Osteocyte (in vitro differentiated cells): ENCODE measurements around the gene C1orf50. TPM values are rescaled to one million over a fixed set of nuclear protein-coding genes. Genes with fewer than 3 reads are reported as not detected.

Experiments used
- DNase-seq: peaks from one replicate; pipeline ENCODE4 v3.0.0; 2021; ENCODE audit warnings: mixed read lengths; ENCODE audit not compliant: unreplicated experiment; ENCODE audit errors: extremely low spot score
- H3K27ac Mint-ChIP-seq: one replicate; pipeline ENCODE4 v1.8.0; 2021; ENCODE audit warnings: mild to moderate bottlenecking, mixed read lengths; ENCODE audit not compliant: unreplicated experiment
- H3K27me3 Mint-ChIP-seq: one replicate; pipeline ENCODE4 v1.8.0; 2021; ENCODE audit warnings: mixed read lengths; ENCODE audit not compliant: unreplicated experiment
- H3K36me3 Mint-ChIP-seq: one replicate; pipeline ENCODE4 v1.8.0; 2021; ENCODE audit warnings: mixed read lengths; ENCODE audit not compliant: unreplicated experiment
- H3K4me1 Mint-ChIP-seq: one replicate; pipeline ENCODE4 v1.8.0; 2021; ENCODE audit warnings: mixed read lengths; ENCODE audit not compliant: unreplicated experiment
- H3K4me3 Mint-ChIP-seq: one replicate; pipeline ENCODE4 v1.8.0; 2021; ENCODE audit warnings: mild to moderate bottlenecking, moderate library complexity, mixed read lengths; ENCODE audit not compliant: unreplicated experiment
- H3K9me3 Mint-ChIP-seq: one replicate; pipeline ENCODE4 v1.8.0; 2021; ENCODE audit warnings: mixed read lengths; ENCODE audit not compliant: unreplicated experiment
- total RNA-seq: library from RNA; stranded (reverse); gene quantifications from 2 replicates; pipeline ENCODE4 v1.2.1, GENCODE V29; 2021
- TF ChIP-seq, protein P1 (sequence below): fragments of 200-600 bp; sonication (generic); IDR thresholded peaks from 2 replicates; pipeline ENCODE4 v1.5.0; 2021; ENCODE audit warnings: antibody characterized with exemption, mild to moderate bottlenecking, moderate library complexity

The C1orf50 gene
- total RNA-seq, 1 donor from 2014 or later = 5.6 TPM

DNA sequence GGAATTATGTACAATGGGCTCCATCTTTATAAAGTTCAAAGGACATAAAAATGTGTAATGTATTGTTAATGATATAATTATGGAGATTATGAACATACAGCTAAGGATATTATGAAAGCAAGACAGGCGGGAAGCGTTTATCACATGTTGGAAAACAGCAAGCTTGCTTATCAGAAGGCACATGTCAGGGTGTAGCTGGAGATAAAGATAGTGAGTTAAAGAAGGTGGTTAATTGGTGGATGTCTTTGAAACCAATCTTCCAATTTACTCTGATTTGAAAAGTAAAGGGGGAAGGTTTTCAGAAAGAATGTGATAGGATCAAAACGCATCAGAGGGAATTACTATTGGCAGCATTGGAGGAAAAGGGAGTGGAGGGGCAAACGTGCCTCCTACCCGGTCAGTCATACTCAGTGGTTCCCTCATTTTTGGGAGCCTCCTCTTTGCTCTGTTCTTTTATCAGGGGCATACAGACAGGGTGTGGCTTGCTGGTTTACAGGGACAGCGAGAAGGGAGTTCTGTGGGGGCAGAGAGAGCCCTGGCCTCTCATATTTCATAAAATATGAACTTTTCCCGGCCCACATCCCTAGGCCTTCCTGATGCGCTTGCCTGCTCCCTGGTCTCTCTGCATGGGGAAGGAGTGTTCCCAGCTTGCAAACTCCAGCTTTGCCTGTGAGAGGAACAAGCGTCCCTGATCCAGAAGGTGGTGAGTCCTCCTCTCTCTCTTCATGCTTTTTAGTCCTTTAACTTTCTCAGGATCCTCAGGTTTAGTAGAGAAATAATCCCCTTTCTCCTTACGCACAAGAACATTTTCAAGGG, 58.2 kb downstream of the C1orf50 start:
- no peaks in the 10 kb centered on the region for H3K27me3 Mint-ChIP-seq
- no peak overlapping the region for H3K4me3 Mint-ChIP-seq
- no peaks in the 10 kb centered on the region for H3K36me3 Mint-ChIP-seq
- peaks cover 18% of the 10 kb centered on the region for H3K4me1 Mint-ChIP-seq
- TF ChIP-seq, protein P1, sequence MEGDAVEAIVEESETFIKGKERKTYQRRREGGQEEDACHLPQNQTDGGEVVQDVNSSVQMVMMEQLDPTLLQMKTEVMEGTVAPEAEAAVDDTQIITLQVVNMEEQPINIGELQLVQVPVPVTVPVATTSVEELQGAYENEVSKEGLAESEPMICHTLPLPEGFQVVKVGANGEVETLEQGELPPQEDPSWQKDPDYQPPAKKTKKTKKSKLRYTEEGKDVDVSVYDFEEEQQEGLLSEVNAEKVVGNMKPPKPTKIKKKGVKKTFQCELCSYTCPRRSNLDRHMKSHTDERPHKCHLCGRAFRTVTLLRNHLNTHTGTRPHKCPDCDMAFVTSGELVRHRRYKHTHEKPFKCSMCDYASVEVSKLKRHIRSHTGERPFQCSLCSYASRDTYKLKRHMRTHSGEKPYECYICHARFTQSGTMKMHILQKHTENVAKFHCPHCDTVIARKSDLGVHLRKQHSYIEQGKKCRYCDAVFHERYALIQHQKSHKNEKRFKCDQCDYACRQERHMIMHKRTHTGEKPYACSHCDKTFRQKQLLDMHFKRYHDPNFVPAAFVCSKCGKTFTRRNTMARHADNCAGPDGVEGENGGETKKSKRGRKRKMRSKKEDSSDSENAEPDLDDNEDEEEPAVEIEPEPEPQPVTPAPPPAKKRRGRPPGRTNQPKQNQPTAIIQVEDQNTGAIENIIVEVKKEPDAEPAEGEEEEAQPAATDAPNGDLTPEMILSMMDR = no peak
- no peaks in the 10 kb centered on the region for H3K9me3 Mint-ChIP-seq
- no peak overlapping the region for H3K27ac Mint-ChIP-seq
- no peak for DNase-seq

Other genes with a start within 250 kb of the C1orf50 start
- 26.7 and 30.2 TPM in 2 replicates for gene PPIH, start 108.8 kb upstream of the C1orf50 start, total RNA-seq
- 529 and 538 TPM in 2 replicates for gene YBX1, start 84.8 kb upstream of the C1orf50 start, total RNA-seq
- not detected in 2 replicates for gene CLDN19, start 27.0 kb upstream of the C1orf50 start, total RNA-seq
- gene P3H1, start 221 bp upstream of the C1orf50 start, total RNA-seq = 210 and 221 TPM in 2 replicates
- 0.21 and 0.67 TPM in 2 replicates for gene TMEM269, start 17.7 kb downstream of the C1orf50 start, total RNA-seq
- 13.2 and 13.8 TPM in 2 replicates for gene ERMAP, start 49.9 kb downstream of the C1orf50 start, total RNA-seq
- gene SVBP, start 50.1 kb downstream of the C1orf50 start, total RNA-seq = 36.5 and 36.8 TPM in 2 replicates
- 8.7 and 10.7 TPM in 2 replicates for gene ZNF691, start 79.4 kb downstream of the C1orf50 start, total RNA-seq
- 200 and 236 TPM in 2 replicates for gene SLC2A1, start 191.6 kb downstream of the C1orf50 start, total RNA-seq